Ectodermal cell (in vitro differentiated cells): ENCODE results near the gene FAM98A.

Experiments
- H3K27ac ChIP-seq: 2 replicates; pipeline ENCODE4 v1.7.0; 2013; ENCODE audit warnings: mild to moderate bottlenecking, low read depth, low read length; ENCODE audit not compliant: insufficient read depth, poor library complexity, severe bottlenecking
- H3K27me3 ChIP-seq: 2 replicates; pipeline ENCODE4 v1.7.0; 2013; ENCODE audit warnings: mild to moderate bottlenecking, low read length; ENCODE audit not compliant: insufficient read depth, control insufficient read depth, poor library complexity, severe bottlenecking
- H3K36me3 ChIP-seq: one replicate; pipeline ENCODE4 v1.7.0; 2013; ENCODE audit warnings: low read length; ENCODE audit not compliant: control insufficient read depth, insufficient read depth
- H3K4me1 ChIP-seq: one replicate; pipeline ENCODE4 v1.7.0; 2013; ENCODE audit warnings: low read length; ENCODE audit not compliant: control insufficient read depth, insufficient read depth
- H3K4me3 ChIP-seq: 2 replicates; pipeline ENCODE4 v1.7.0; 2013; ENCODE audit warnings: low read depth, low read length, control low read depth; ENCODE audit not compliant: insufficient read depth
- H3K9me3 ChIP-seq: 2 replicates; pipeline ENCODE4 v1.7.0; 2013; ENCODE audit warnings: mild to moderate bottlenecking, low read length, moderate library complexity; ENCODE audit not compliant: control insufficient read depth
- WGBS, 2 experiments: methylation state at CpG; one replicate each; pipeline ENCODE4 v1.1.7; 2013; ENCODE audit warnings: missing lambda C conversion rate in 2 of 2; 5-methylcytosine and 5-hydroxymethylcytosine counted together

Gene FAM98A

GRCh38 chr2:33577084-33577483 lies 22.0 kb downstream of the FAM98A start:
- no peaks in the 10 kb centered on the region for H3K4me1 ChIP-seq
- no peaks in the 10 kb centered on the region for H3K9me3 ChIP-seq
- WGBS, 2 experiments = 65 to 72% methylated on average over 8 of the region's 8 CpGs
- no peaks in the 10 kb centered on the region for H3K36me3 ChIP-seq
- H3K27ac ChIP-seq = no peak overlapping the region
- H3K27me3 ChIP-seq = no peaks in the 10 kb centered on the region
- H3K4me3 ChIP-seq = no peak overlapping the region

- no peaks in the 10 kb centered on the region for H3K4me1 ChIP-seq
- H3K9me3 ChIP-seq = no peaks in the 10 kb centered on the region
- no peak overlapping the region for H3K4me3 ChIP-seq
- no peak overlapping the region for H3K27ac ChIP-seq
- 91 to 93% methylated on average over 6 of the region's 6 CpGs for WGBS, 2 experiments
- H3K27me3 ChIP-seq = no peaks in the 10 kb centered on the region
- H3K36me3 ChIP-seq = no peaks in the 10 kb centered on the region
Observed at GRCh38 chr2:33573657-33574056, 25.4 kb downstream of the FAM98A start.

DNA sequence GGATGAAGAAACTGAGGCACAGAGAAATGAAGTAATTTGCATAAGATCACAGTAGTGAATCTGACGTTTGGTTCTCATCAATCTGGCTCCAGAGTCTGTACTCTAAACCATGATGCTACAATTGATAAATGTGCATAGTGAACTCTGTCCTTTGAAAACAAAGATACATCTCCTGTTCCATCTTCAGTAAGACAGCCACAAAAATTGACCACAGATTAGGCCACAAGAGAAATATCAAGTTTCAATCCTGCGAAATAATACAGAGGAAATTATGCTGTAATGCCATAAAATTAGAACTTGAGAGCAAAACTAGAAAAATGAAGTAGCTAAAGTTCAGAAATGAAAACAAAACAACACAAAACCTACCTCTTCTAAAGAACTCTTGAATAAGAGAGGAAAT lies 28.4 kb downstream of the FAM98A start:
- WGBS, 2 experiments = 91 to 95% methylated on average over 1 of the region's 2 CpGs
- no peaks in the 10 kb centered on the region for H3K36me3 ChIP-seq
- no peaks in the 10 kb centered on the region for H3K27me3 ChIP-seq
- no peaks in the 10 kb centered on the region for H3K9me3 ChIP-seq
- no peak overlapping the region for H3K4me3 ChIP-seq
- no peaks in the 10 kb centered on the region for H3K4me1 ChIP-seq
- no peak overlapping the region for H3K27ac ChIP-seq

DNA sequence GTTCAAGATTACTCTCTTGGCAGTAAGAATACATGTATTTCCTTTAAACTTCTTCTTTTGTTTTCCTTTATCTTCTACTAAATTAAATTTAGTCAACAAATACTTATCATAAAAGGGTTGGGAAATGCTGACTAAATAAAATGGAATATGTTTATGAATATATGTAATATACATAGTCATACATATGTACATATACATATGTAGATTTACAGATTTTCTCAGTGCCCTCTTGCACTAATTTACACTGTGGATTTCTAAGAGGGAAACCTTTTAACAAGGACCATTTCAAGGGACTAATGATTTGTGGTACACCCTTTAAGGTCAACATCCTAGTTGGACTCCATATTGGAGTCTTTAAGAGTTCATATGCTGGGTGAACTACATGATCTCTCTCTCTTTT lies 37.2 kb downstream of the FAM98A start:
- H3K4me1 ChIP-seq = no peaks in the 10 kb centered on the region
- no peak overlapping the region for H3K4me3 ChIP-seq
- no peak overlapping the region for H3K27ac ChIP-seq
- no peaks in the 10 kb centered on the region for H3K27me3 ChIP-seq
- no peaks in the 10 kb centered on the region for H3K36me3 ChIP-seq
- no peaks in the 10 kb centered on the region for H3K9me3 ChIP-seq

DNA sequence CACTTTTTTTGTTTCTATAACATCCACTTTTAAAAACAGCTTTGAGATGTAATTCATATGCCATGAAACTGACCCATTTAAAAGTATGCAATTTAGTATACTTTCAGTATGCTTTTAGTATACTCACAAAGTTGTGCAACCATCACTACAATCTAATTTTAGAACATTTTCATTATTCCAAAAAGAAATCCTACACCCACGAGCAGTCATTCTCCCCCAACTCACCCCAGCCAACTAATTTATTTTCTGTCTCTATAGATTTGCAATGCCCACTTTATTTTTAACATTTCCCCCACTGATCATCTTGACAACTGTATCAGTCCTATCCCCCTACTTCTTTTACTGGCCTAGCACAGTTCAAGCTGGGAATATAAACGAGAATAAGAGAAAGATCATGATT lies 39.1 kb downstream of the FAM98A start:
- Histone ChIP-seq H3K9me3 (no peaks in the 10 kb centered on the region), H3K36me3 (no peaks in the 10 kb centered on the region), H3K27me3 (no peaks in the 10 kb centered on the region), H3K4me1 (no peaks in the 10 kb centered on the region), H3K27ac (no peak overlapping the region), H3K4me3 (no peak overlapping the region)
- WGBS, 2 experiments = 89 to 93% methylated on average over 2 of the region's 2 CpGs

DNA sequence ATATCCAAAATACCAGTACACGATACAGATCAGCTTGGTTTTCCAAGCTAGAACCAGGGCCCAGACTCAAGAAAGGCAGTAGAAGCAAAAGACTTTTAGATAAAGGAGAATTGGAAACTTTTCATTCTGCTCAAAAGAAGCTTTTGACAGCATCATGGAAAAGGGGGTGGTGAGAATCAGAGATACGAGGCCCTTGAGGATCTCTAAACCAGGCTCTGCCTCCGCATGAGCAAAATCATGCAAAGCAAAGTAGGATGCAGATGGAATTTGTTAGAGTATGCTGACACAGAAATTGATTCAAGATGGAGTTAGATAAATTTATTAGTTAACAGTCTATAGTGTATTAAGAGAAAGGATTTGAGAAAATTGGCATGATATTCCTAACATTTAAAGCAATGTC lies 39.8 kb downstream of the FAM98A start:
- 92 to 99% methylated on average over 3 of the region's 3 CpGs for WGBS, 2 experiments
- no peak overlapping the region for H3K27ac ChIP-seq
- no peaks in the 10 kb centered on the region for H3K36me3 ChIP-seq
- H3K4me1 ChIP-seq = no peaks in the 10 kb centered on the region
- H3K27me3 ChIP-seq = no peaks in the 10 kb centered on the region
- no peaks in the 10 kb centered on the region for H3K9me3 ChIP-seq
- no peak overlapping the region for H3K4me3 ChIP-seq

DNA sequence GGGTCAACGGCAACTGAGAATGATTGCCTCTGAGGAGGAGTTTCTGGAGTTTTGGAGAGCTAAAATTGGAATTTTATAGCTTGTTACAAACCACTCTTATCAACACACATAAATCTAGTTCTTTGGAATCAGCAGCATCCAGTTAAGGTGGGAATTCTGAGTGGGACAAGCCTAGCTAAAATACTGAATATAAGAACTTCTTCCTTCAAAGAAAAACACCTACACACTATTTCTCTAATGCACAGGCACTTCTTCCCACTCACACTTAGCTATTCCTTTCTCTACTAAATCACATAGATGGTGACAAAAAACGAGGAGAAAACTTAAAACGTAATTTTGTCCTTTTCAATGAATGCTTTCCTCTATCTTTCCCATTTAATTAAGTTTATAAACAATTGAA lies 43.4 kb downstream of the FAM98A start:
- 91 to 98% methylated on average over 3 of the region's 3 CpGs for WGBS, 2 experiments
- H3K4me3 ChIP-seq = no peak overlapping the region
- no peak overlapping the region for H3K27ac ChIP-seq
- H3K36me3 ChIP-seq = no peaks in the 10 kb centered on the region
- H3K4me1 ChIP-seq = no peaks in the 10 kb centered on the region
- H3K9me3 ChIP-seq = no peaks in the 10 kb centered on the region
- H3K27me3 ChIP-seq = no peaks in the 10 kb centered on the region

DNA sequence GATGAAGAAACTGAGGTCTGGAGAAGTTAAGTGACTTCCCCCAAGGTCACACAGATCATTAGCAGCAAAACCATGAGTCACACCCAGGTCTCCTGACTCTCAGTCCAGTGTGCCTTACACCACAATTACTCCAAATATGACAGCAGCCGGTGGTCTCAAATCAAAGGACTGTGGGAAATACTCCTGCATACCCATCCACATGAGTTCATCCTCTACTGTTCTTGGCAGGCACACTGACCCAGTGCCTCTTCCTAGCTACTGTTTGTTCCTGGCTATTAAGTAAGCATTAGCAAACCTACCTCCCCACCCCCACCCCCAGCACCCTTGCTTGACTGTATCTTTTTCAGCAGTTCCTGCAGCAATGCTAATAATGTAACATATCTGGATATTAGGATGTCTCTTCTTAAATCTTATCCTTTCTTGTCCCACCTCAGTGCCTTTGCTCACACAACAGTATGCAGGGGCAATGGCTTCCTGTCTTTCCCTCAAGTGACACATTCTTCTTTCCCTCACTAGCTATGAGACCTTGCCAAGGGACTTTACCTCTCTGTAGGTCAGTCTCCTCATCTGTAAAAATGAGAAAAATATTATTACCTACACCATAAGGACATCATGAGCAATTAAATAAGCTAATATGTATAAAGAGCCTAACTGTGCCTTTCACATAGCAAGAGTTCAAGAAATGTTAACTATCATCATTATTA lies 46.2 kb downstream of the FAM98A start:
- H3K4me3 ChIP-seq = no peak overlapping the region
- H3K9me3 ChIP-seq = no peaks in the 10 kb centered on the region
- H3K4me1 ChIP-seq = no peaks in the 10 kb centered on the region
- H3K27ac ChIP-seq = no peak overlapping the region
- WGBS, 2 experiments = 94 to 100% methylated on average over 1 of the region's 1 CpG
- H3K27me3 ChIP-seq = no peaks in the 10 kb centered on the region
- H3K36me3 ChIP-seq = no peaks in the 10 kb centered on the region

DNA sequence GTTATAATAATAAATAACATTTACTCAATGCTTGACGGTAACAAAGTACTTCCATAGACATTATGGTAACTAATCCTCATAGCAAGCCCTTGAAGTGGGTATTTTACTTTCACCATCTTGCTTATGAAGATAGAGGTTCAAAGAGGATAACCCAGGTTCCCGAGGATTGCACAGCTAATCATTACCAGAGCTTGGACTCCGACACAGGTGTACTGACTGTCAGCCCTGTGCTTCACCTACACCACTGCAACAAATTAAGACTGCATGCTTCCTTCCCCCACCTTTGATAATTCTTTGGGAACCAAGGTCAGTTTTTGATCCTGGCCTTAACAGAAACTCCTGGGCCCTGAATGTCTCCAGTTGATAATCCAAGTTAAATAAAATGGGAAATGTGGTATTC lies 48.9 kb downstream of the FAM98A start:
- H3K27ac ChIP-seq = no peak overlapping the region
- H3K9me3 ChIP-seq = no peaks in the 10 kb centered on the region
- WGBS, 2 experiments = 91 to 98% methylated on average over 2 to 3 of the region's 3 CpGs
- H3K27me3 ChIP-seq = no peaks in the 10 kb centered on the region
- no peaks in the 10 kb centered on the region for H3K36me3 ChIP-seq
- no peak overlapping the region for H3K4me3 ChIP-seq
- H3K4me1 ChIP-seq = no peaks in the 10 kb centered on the region

- no peaks in the 10 kb centered on the region for H3K27me3 ChIP-seq
- no peaks in the 10 kb centered on the region for H3K36me3 ChIP-seq
- no peak overlapping the region for H3K4me3 ChIP-seq
- H3K27ac ChIP-seq = no peak overlapping the region
- WGBS, 2 experiments = 98 to 99% methylated on average over 4 of the region's 4 CpGs
- no peaks in the 10 kb centered on the region for H3K4me1 ChIP-seq
- no peaks in the 10 kb centered on the region for H3K9me3 ChIP-seq
Observed at GRCh38 chr2:33541243-33541642, 57.9 kb downstream of the FAM98A start.

- Histone ChIP-seq H3K27ac (no peak overlapping the region), H3K4me3 (no peak overlapping the region), H3K9me3 (no peaks in the 10 kb centered on the region), H3K27me3 (no peaks in the 10 kb centered on the region), H3K4me1 (no peaks in the 10 kb centered on the region), H3K36me3 (no peaks in the 10 kb centered on the region)
- 88 to 89% methylated on average over 3 of the region's 3 CpGs for WGBS, 2 experiments
Observed at GRCh38 chr2:33535421-33535820, 63.7 kb downstream of the FAM98A start.
